SK-N-SH (cell line): Measurements from ENCODE around the gene PDE4D. TPM values are rescaled to one million over a fixed set of nuclear protein-coding genes. Genes with fewer than 3 reads are reported as not detected.

ENCODE experiments used
- CTCF ChIA-PET: fragments of 300-600, 350-600 bp; formaldehyde crosslinking; extraction: SDS; loops from one replicate; lab custom pipeline; 2021; lab: Yijun Ruan, JAX
- POLR2A ChIA-PET: fragments of 350-600 bp; sonication (Branson Sonifier 250); formaldehyde crosslinking; extraction: SDS; loops from one replicate; lab custom pipeline; 2020; ENCODE audit warnings: antibody characterized with exemption, inconsistent platforms; lab: Yijun Ruan, JAX
- DNase-seq: peaks from one replicate; pipeline ENCODE4 v3.0.0; 2012
- H2AFZ ChIP-seq: fragments of 200-600 bp; sonication (generic); 2 replicates; pipeline ENCODE4 v1.8.1; 2016; ENCODE audit warnings: antibody characterized with exemption, mild to moderate bottlenecking, low read depth
- H3F3A ChIP-seq: fragments of 200-600 bp; sonication (generic); replicated peaks from 2 replicates; pipeline ENCODE3; 2016; ENCODE audit warnings: antibody characterized with exemption, mild to moderate bottlenecking; ENCODE audit not compliant: insufficient read depth
- H3K27ac ChIP-seq, 2 experiments: fragments of 200-500 bp in 1 of 2; fragments of 200-600 bp in 1 of 2; sonication (Bioruptor generic) in 1 of 2; sonication (generic), shearing (Covaris generic) in 1 of 2; 2 replicates each; pipeline versions ENCODE4 v1.5.1 to v1.6.1; 2014 to 2016; ENCODE audit warnings: low read depth in 2 of 2, inconsistent platforms in 1 of 2, low read length in 1 of 2, mild to moderate bottlenecking in 1 of 2, mixed read lengths in 1 of 2
- H3K27me3 ChIP-seq: fragments of 200-600 bp; sonication (generic), shearing (Covaris generic); 2 replicates; pipeline ENCODE4 v1.6.1; 2016; ENCODE audit warnings: mixed run types; ENCODE audit not compliant: insufficient read depth
- H3K36me3 ChIP-seq, 2 experiments: fragments of 200-500 bp in 1 of 2; fragments of 200-600 bp in 1 of 2; sonication (Bioruptor generic) in 1 of 2; sonication (generic) in 1 of 2; replicated peaks in 1 of 2; 2 replicates each; pipeline versions ENCODE3 to v1.5.1; 2014 to 2016; ENCODE audit warnings: low read length in 1 of 2, mild to moderate bottlenecking in 1 of 2; ENCODE audit not compliant: insufficient read depth in 2 of 2, control insufficient read depth in 1 of 2
- H3K4me1 ChIP-seq, 2 experiments: fragments of 200-500 bp in 1 of 2; fragments of 200-600 bp in 1 of 2; sonication (Bioruptor generic) in 1 of 2; sonication (generic), shearing (Covaris generic) in 1 of 2; 2 replicates each; pipeline versions ENCODE4 v1.5.1 to v1.6.1; 2014 to 2016; ENCODE audit warnings: low read depth in 1 of 2, low read length in 1 of 2, mixed run types in 1 of 2; ENCODE audit not compliant: insufficient read depth in 2 of 2, control insufficient read depth in 1 of 2
- H3K4me2 ChIP-seq: fragments of 200-600 bp; sonication (generic), shearing (Covaris generic); 2 replicates; pipeline ENCODE4 v1.6.1; 2017; ENCODE audit warnings: mixed run types
- H3K4me3 ChIP-seq, 2 experiments: fragments of 200-500 bp in 1 of 2; fragments of 200-600 bp in 1 of 2; sonication (Bioruptor generic) in 1 of 2; sonication (generic), shearing (Covaris generic) in 1 of 2; 2 replicates each; pipeline versions ENCODE4 v1.5.1 to v1.8.1; 2014 to 2016; ENCODE audit warnings: low read depth in 2 of 2, inconsistent platforms in 1 of 2, low read length in 1 of 2, mild to moderate bottlenecking in 1 of 2, mixed read lengths in 1 of 2, moderate library complexity in 1 of 2
- H3K79me2 ChIP-seq: fragments of 200-600 bp; sonication (generic); 2 replicates; pipeline ENCODE4 v1.8.1; 2017; ENCODE audit warnings: mild to moderate bottlenecking; ENCODE audit not compliant: insufficient read depth
- H3K9ac ChIP-seq: fragments of 200-600 bp; sonication (generic); 2 replicates; pipeline ENCODE4 v1.6.1; 2017; ENCODE audit warnings: mixed run types
- H3K9me2 ChIP-seq: fragments of 200-600 bp; sonication (generic); 2 replicates; pipeline ENCODE4 v1.6.1; 2017; ENCODE audit warnings: mixed run types
- H3K9me3 ChIP-seq: fragments of 200-600 bp; sonication (generic); 2 replicates; pipeline ENCODE4 v1.6.1; 2017; ENCODE audit warnings: mixed run types, mild to moderate bottlenecking, moderate library complexity
- H4K20me1 ChIP-seq: fragments of 200-600 bp; sonication (generic); 2 replicates; pipeline ENCODE4 v1.6.1; 2017; ENCODE audit warnings: mild to moderate bottlenecking, mixed run types; ENCODE audit not compliant: insufficient read depth
- CTCF ChIP-seq: fragments of 200-600 bp; sonication (generic); IDR thresholded peaks from 2 replicates; pipeline ENCODE4 v1.6.1; 2017; ENCODE audit warnings: antibody characterized with exemption, mild to moderate bottlenecking, moderate library complexity
- EP300 ChIP-seq, 2 experiments: IDR thresholded peaks; 2 replicates each; pipeline versions ENCODE4 v1.4.0 to v1.6.1; 2012; ENCODE audit warnings: borderline replicate concordance in 1 of 2, low read depth in 1 of 2, low read length in 1 of 2
- EZH2phosphoT487 ChIP-seq: fragments of 200-600 bp; sonication (generic); IDR thresholded peaks from 2 replicates; pipeline ENCODE4 v1.6.1; 2017; ENCODE audit warnings: low read depth, mixed run types, mild to moderate bottlenecking, antibody characterized with exemption, moderate library complexity, borderline replicate concordance
- FOSL2 ChIP-seq: IDR thresholded peaks from 2 replicates; pipeline ENCODE4 v1.4.0; 2012; ENCODE audit warnings: low read depth, mild to moderate bottlenecking, moderate library complexity, borderline replicate concordance
- GABPA ChIP-seq: IDR thresholded peaks from 2 replicates; pipeline ENCODE4 v1.4.0; 2012; ENCODE audit warnings: low read depth, mild to moderate bottlenecking
- JUND ChIP-seq: IDR thresholded peaks from 2 replicates; pipeline ENCODE4 v1.4.0; 2012
- MAX ChIP-seq: IDR thresholded peaks from 2 replicates; pipeline ENCODE4 v1.4.0; 2012; ENCODE audit warnings: low read depth
- MEF2A ChIP-seq: IDR thresholded peaks from 2 replicates; pipeline ENCODE4 v1.4.0; 2012; ENCODE audit warnings: low read depth, borderline replicate concordance
- NFIC ChIP-seq: IDR thresholded peaks from 2 replicates; pipeline ENCODE4 v1.4.0; 2012; ENCODE audit warnings: borderline replicate concordance
- NRF1 ChIP-seq: IDR thresholded peaks from 2 replicates; pipeline ENCODE4 v1.6.1; 2012; ENCODE audit warnings: low read depth, mild to moderate bottlenecking, low read length
- POLR2AphosphoS5 ChIP-seq: IDR thresholded peaks from 2 replicates; pipeline ENCODE4 v1.6.1; 2012; ENCODE audit warnings: low read depth, low read length
- RAD21 ChIP-seq: IDR thresholded peaks from 2 replicates; pipeline ENCODE4 v1.6.1; 2012; ENCODE audit warnings: mild to moderate bottlenecking, low read length
- RCOR1 ChIP-seq: fragments of 150-350 bp; IDR thresholded peaks from 2 replicates; pipeline ENCODE4 v1.6.1; 2017; ENCODE audit warnings: antibody characterized with exemption, low read length
- RXRA ChIP-seq: IDR thresholded peaks from 2 replicates; pipeline ENCODE4 v1.4.0; 2012; ENCODE audit warnings: low read depth, mild to moderate bottlenecking, borderline replicate concordance
- TAF1 ChIP-seq: IDR thresholded peaks from 2 replicates; pipeline ENCODE4 v1.6.1; 2012; ENCODE audit warnings: low read depth, mild to moderate bottlenecking, low read length, moderate library complexity, borderline replicate concordance
- TCF12 ChIP-seq: IDR thresholded peaks from 2 replicates; pipeline ENCODE4 v1.4.0; 2012
- USF1 ChIP-seq: IDR thresholded peaks from 2 replicates; pipeline ENCODE4 v1.4.0; 2012; ENCODE audit warnings: low read depth, borderline replicate concordance
- USF2 ChIP-seq: fragments of 150-350 bp; IDR thresholded peaks from 2 replicates; pipeline ENCODE4 v1.6.1; 2017; ENCODE audit warnings: antibody characterized with exemption, low read length, low read depth, borderline replicate concordance
- YY1 ChIP-seq: IDR thresholded peaks from 2 replicates; pipeline ENCODE4 v1.4.0; 2012; ENCODE audit warnings: low read depth, mild to moderate bottlenecking
- ZBTB33 ChIP-seq: IDR thresholded peaks from 2 replicates; pipeline ENCODE4 v1.4.0; 2012; ENCODE audit warnings: low read depth, borderline replicate concordance
- WGBS: methylation state at CpG from one replicate; pipeline ENCODE4 v1.1.6; 2017; ENCODE audit warnings: low lambda C conversion rate; 5-methylcytosine and 5-hydroxymethylcytosine counted together
- polyA plus RNA-seq, 3 experiments: library from polyadenylated mRNA; depleted of rRNA; stranded (reverse); fragments of >200 nt; gene quantifications; 2 replicates each; pipeline ENCODE4 v1.2.3, GENCODE V29; 2012

The PDE4D gene
- polyA plus RNA-seq, 1 of the 3 experiments (the other 2 are of a cell fraction) = 2.4 TPM

GRCh38 chr5:59207401-59207800, 686.1 kb downstream of the PDE4D start:
- H3K9ac ChIP-seq = no peak overlapping the region
- H3K4me2 ChIP-seq = no peak overlapping the region
- WGBS = 50% methylated on average over 1 of the region's 1 CpG
- H2AFZ ChIP-seq = no peak overlapping the region
- H3K4me3 ChIP-seq = no peak overlapping the region
- CTCF ChIA-PET = interaction anchor here (1.5 kb wide), 1 partner anchor 10 kb away, joined by 3 read pairs; no protein-coding TSS in a partner anchor
- peaks cover 0 to 19% of the 10 kb centered on the region in 2 experiments; a peak in 2 of 4 replicates for H3K4me1 ChIP-seq
- no peaks in the 10 kb centered on the region for H3K27me3 ChIP-seq
- H3K27ac ChIP-seq = no peak overlapping the region
- no peak for DNase-seq
- no peaks in the 10 kb centered on the region for H3K9me3 ChIP-seq
- TF ChIP-seq GABPA (no peak), NRF1 (no peak), POLR2AphosphoS5 (no peak), EZH2phosphoT487 (no peak), MEF2A (no peak), FOSL2 (no peak), YY1 (no peak), USF1 (no peak), USF2 (no peak), RCOR1 (no peak), RXRA (no peak), JUND (no peak), CTCF (no peak), EP300 (IDR thresholded peaks at IDR 0.05; ENCODE audit: borderline replicate concordance in 1 of 2, low read depth in 1 of 2, low read length in 1 of 2) (no peak)
- peaks cover 11% of the 10 kb centered on the region for H3F3A ChIP-seq
- H3K79me2 ChIP-seq = no peaks in the 10 kb centered on the region
- H4K20me1 ChIP-seq = no peaks in the 10 kb centered on the region; the same call in 1 of the 2 replicates
- POLR2A ChIA-PET = no interaction called here
- no peaks in the 10 kb centered on the region for H3K36me3 ChIP-seq
- H3K9me2 ChIP-seq = no peaks in the 10 kb centered on the region

GRCh38 chr5:59206132-59206581, 687.4 kb downstream of the PDE4D start:
- H4K20me1 ChIP-seq = no peaks in the 10 kb centered on the region; the same call in 1 of the 2 replicates
- H3F3A ChIP-seq = peaks cover 11% of the 10 kb centered on the region
- H3K4me2 ChIP-seq = no peak overlapping the region
- no peak overlapping the region for H3K9ac ChIP-seq
- H2AFZ ChIP-seq = no peak overlapping the region
- 20% methylated on average over 1 of the region's 1 CpG for WGBS
- H3K4me3 ChIP-seq = no peak overlapping the region
- ChIA-PET CTCF (interaction anchor here (0.8 to 1.7 kb wide), 4 partner anchors 8 to 175 kb away, joined by 3 to 10 read pairs (median 4); no protein-coding TSS in a partner anchor), POLR2A (no interaction called here)
- DNase-seq = no peak
- no peaks in the 10 kb centered on the region for H3K36me3 ChIP-seq
- H3K9me2 ChIP-seq = no peaks in the 10 kb centered on the region
- peak overlapping the region; percentile 26 to 50; a peak in 3 of 4 replicates for H3K27ac ChIP-seq
- no peaks in the 10 kb centered on the region for H3K9me3 ChIP-seq
- H3K4me1 ChIP-seq = peaks cover 0 to 19% of the 10 kb centered on the region in 2 experiments; a peak in 2 of 4 replicates
- H3K27me3 ChIP-seq = no peaks in the 10 kb centered on the region
- no peaks in the 10 kb centered on the region for H3K79me2 ChIP-seq
- TF ChIP-seq TAF1 = no peak
- peak; percentile 59; the same call in 1 of the 2 replicates for TF ChIP-seq NFIC
- peak; percentile 26 to 74; a peak in 2 of 4 replicates for TF ChIP-seq EP300 (IDR thresholded peaks at IDR 0.05; ENCODE audit: borderline replicate concordance in 1 of 2, low read depth in 1 of 2, low read length in 1 of 2)
- TF ChIP-seq USF2 = no peak
- no peak for TF ChIP-seq GABPA
- TF ChIP-seq TCF12 = peak; percentile 87
- TF ChIP-seq JUND = peak; percentile 84
- TF ChIP-seq MAX = no peak
- TF ChIP-seq MEF2A = peak; percentile 92
- peak; percentile 20; the same call in 1 of the 2 replicates for TF ChIP-seq RXRA
- TF ChIP-seq RAD21 = no peak
- TF ChIP-seq POLR2AphosphoS5 = peak; percentile 38; the same call in 1 of the 2 replicates
- TF ChIP-seq FOSL2 = peak; percentile 62; the same call in 1 of the 2 replicates
- TF ChIP-seq ZBTB33 = peak; percentile 46; the same call in 1 of the 2 replicates
